OCI-LY1 (cell line): ENCODE measurements around the gene GPR39.

Source experiments
- H2AFZ ChIP-seq: fragments of 200-600 bp; sonication (generic), shearing (Covaris generic); 2 replicates; pipeline ENCODE4 v1.6.0; 2014; ENCODE audit warnings: antibody characterized with exemption, mild to moderate bottlenecking, low read length
- H3F3A ChIP-seq: fragments of 200-600 bp; sonication (generic), shearing (Covaris generic); 2 replicates; pipeline ENCODE4 v1.6.0; 2014; ENCODE audit warnings: mild to moderate bottlenecking, antibody characterized with exemption, low read length, moderate library complexity; ENCODE audit not compliant: insufficient read depth
- H3K27ac ChIP-seq: fragments of 200-600 bp; sonication (generic); 2 replicates; pipeline ENCODE4 v1.5.1; 2014; ENCODE audit warnings: low read length, mixed run types, mild to moderate bottlenecking, low read depth; ENCODE audit not compliant: poor library complexity, severe bottlenecking
- H3K27me3 ChIP-seq: fragments of 200-600 bp; sonication (generic); 2 replicates; pipeline ENCODE4 v1.6.0; 2014; ENCODE audit warnings: antibody characterized with exemption, mild to moderate bottlenecking, low read length, moderate library complexity; ENCODE audit not compliant: insufficient read depth
- H3K36me3 ChIP-seq: fragments of 200-600 bp; sonication (generic); 2 replicates; pipeline ENCODE4 v1.6.1; 2014; ENCODE audit warnings: mild to moderate bottlenecking, antibody characterized with exemption, low read length, moderate library complexity, mixed read lengths; ENCODE audit not compliant: insufficient read depth
- H3K4me1 ChIP-seq: fragments of 200-600 bp; sonication (generic); 2 replicates; pipeline ENCODE4 v1.5.1; 2014; ENCODE audit warnings: mild to moderate bottlenecking, low read length, moderate library complexity; ENCODE audit not compliant: insufficient read depth, severe bottlenecking
- H3K4me2 ChIP-seq: fragments of 200-600 bp; sonication (generic), shearing (Covaris generic); 2 replicates; pipeline ENCODE4 v1.6.1; 2014; ENCODE audit warnings: low read length
- H3K4me3 ChIP-seq: fragments of 200-600 bp; sonication (generic); 2 replicates; pipeline ENCODE4 v1.5.1; 2014; ENCODE audit warnings: low read length, low read depth, mild to moderate bottlenecking, mixed read lengths; ENCODE audit not compliant: poor library complexity, severe bottlenecking
- H3K79me2 ChIP-seq: fragments of 200-600 bp; shearing (Covaris generic); 2 replicates; pipeline ENCODE4 v1.6.1; 2016; ENCODE audit warnings: mixed run types, low read length, mixed read lengths; ENCODE audit not compliant: insufficient read depth
- H3K9ac ChIP-seq: fragments of 200-600 bp; sonication (generic), shearing (Covaris generic); 2 replicates; pipeline ENCODE4 v1.6.1; 2014; ENCODE audit warnings: mild to moderate bottlenecking, low read length, mixed read lengths
- H3K9me2 ChIP-seq: fragments of 200-600 bp; sonication (generic), shearing (Covaris generic); 2 replicates; pipeline ENCODE4 v1.6.1; 2014; ENCODE audit warnings: low read depth, mild to moderate bottlenecking, low read length, mixed read lengths
- H3K9me3 ChIP-seq: fragments of 200-600 bp; shearing (Covaris generic); 2 replicates; pipeline ENCODE4 v1.6.1; 2014; ENCODE audit warnings: low read length, mixed read lengths
- H4K20me1 ChIP-seq: fragments of 200-600 bp; sonication (generic), shearing (Covaris generic); 2 replicates; pipeline ENCODE4 v1.6.0; 2016; ENCODE audit warnings: mild to moderate bottlenecking, low read length; ENCODE audit not compliant: insufficient read depth
- EZH2 ChIP-seq: fragments of 200-600 bp; sonication (generic), shearing (Covaris generic); IDR thresholded peaks from 2 replicates; pipeline ENCODE4 v1.8.0; 2017; ENCODE audit warnings: borderline replicate concordance, mixed run types, mild to moderate bottlenecking, antibody characterized with exemption, low read length, moderate library complexity, mixed read lengths
- TF ChIP-seq, protein P1 (sequence below): fragments of 200-600 bp; sonication (generic), shearing (Covaris generic); IDR thresholded peaks from 2 replicates; pipeline ENCODE4 v1.5.1; 2017; ENCODE audit warnings: mild to moderate bottlenecking, antibody characterized with exemption, low read length, moderate library complexity, mixed read lengths

Gene GPR39

DNA sequence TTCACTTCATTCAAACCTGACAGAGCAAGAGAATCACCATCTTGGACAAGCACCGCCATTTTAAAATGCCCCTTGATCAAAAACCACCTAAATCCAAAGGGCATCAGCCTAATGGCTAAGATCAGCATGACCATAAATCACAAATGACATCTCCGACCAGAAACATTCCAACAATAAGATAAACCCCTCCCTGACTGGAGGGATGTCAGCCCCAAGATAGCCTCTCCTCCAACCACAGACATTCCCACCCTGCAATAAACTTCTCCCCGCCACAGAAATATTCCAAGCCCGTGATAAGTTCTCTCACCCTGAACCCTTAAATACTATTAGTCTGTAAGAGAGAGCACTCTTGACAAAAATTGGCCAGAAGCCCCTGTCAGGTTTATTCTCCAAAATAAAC, 275.0 kb downstream of the GPR39 start:
- H3K4me3 ChIP-seq = no peak overlapping the region
- no peak overlapping the region for H3K4me2 ChIP-seq
- no peaks in the 10 kb centered on the region for H3K9me3 ChIP-seq
- H4K20me1 ChIP-seq = no peaks in the 10 kb centered on the region
- no peak overlapping the region for H3K9ac ChIP-seq
- no peak overlapping the region for H3K27ac ChIP-seq
- H3K27me3 ChIP-seq = no peaks in the 10 kb centered on the region
- H3K36me3 ChIP-seq = no peaks in the 10 kb centered on the region
- no peak for TF ChIP-seq EZH2
- TF ChIP-seq, protein P1, sequence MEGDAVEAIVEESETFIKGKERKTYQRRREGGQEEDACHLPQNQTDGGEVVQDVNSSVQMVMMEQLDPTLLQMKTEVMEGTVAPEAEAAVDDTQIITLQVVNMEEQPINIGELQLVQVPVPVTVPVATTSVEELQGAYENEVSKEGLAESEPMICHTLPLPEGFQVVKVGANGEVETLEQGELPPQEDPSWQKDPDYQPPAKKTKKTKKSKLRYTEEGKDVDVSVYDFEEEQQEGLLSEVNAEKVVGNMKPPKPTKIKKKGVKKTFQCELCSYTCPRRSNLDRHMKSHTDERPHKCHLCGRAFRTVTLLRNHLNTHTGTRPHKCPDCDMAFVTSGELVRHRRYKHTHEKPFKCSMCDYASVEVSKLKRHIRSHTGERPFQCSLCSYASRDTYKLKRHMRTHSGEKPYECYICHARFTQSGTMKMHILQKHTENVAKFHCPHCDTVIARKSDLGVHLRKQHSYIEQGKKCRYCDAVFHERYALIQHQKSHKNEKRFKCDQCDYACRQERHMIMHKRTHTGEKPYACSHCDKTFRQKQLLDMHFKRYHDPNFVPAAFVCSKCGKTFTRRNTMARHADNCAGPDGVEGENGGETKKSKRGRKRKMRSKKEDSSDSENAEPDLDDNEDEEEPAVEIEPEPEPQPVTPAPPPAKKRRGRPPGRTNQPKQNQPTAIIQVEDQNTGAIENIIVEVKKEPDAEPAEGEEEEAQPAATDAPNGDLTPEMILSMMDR = no peak
- H3K79me2 ChIP-seq = no peaks in the 10 kb centered on the region
- no peaks in the 10 kb centered on the region for H3K9me2 ChIP-seq
- H3F3A ChIP-seq = no peaks in the 10 kb centered on the region
- H3K4me1 ChIP-seq = no peaks in the 10 kb centered on the region
- H2AFZ ChIP-seq = no peak overlapping the region

DNA sequence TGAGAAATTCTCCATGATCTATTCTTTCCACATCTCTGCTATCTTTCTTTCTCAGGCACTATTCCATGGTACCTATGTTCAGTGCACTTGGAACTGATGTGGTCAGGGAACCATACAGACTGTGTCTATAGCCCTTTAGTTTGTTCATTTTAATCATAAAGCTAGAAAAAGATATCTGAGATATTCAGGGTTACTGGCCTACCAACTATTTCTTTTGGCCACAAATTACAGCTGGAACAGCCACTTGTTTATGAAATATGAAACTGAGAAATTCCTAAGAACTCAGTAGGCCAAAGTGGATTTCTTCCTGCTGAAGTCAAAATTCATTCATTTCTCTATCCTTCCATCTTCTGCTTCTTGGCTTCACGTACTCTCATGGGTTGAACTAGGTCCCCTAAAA, 276.2 kb downstream of the GPR39 start:
- no peak overlapping the region for H3K9ac ChIP-seq
- no peaks in the 10 kb centered on the region for H4K20me1 ChIP-seq
- H3K79me2 ChIP-seq = no peaks in the 10 kb centered on the region
- TF ChIP-seq, protein P1 = no peak
- TF ChIP-seq EZH2 = no peak
- peaks cover 5% of the 10 kb centered on the region for H3K4me1 ChIP-seq
- H3K9me2 ChIP-seq = no peaks in the 10 kb centered on the region
- H3K4me3 ChIP-seq = no peak overlapping the region
- no peak overlapping the region for H3K27ac ChIP-seq
- no peaks in the 10 kb centered on the region for H3K36me3 ChIP-seq
- no peak overlapping the region for H3K4me2 ChIP-seq
- H2AFZ ChIP-seq = no peak overlapping the region
- H3F3A ChIP-seq = no peaks in the 10 kb centered on the region
- H3K27me3 ChIP-seq = no peaks in the 10 kb centered on the region
- H3K9me3 ChIP-seq = no peaks in the 10 kb centered on the region
